ENCODE measurements around the gene PIAS4. TPM values are rescaled to one million over a fixed set of nuclear protein-coding genes. Genes with fewer than 3 reads are reported as not detected.
A peak's percentile ranks its signal among the peaks of the same experiment; 100 is the strongest.

PIAS4 gene
- total and polyA plus RNA-seq, 9 of the 15 experiments (the other 6 are each of a cell fraction or from before 2014, with no cell fraction given) = 0.27 to 34.9 (median 14.4) TPM

- TF ChIP-seq RCOR1 (IDR thresholded peaks at IDR 0.05; ENCODE audit: borderline replicate concordance in 1 of 2, low read depth in 2 of 2, low read length in 2 of 2) (peak in 1 of 2 experiments; percentile 77; a peak in 2 of 4 replicates), ZNF121 (CRISPR knock-in tag; conservative IDR thresholded peaks at IDR 0.05) (no peak), RBFOX2 (IDR thresholded peaks at IDR 0.05; ENCODE audit: low read depth, low read length) (peak; percentile 64), NFIX (CRISPR knock-in tag; IDR thresholded peaks at IDR 0.05; ENCODE audit: low read depth) (no peak), SMARCA5 (IDR thresholded peaks at IDR 0.05) (0 out of 2 replicates have a peak, but pooled peaks have one; percentile 58), LCOR (CRISPR knock-in tag; IDR thresholded peaks at IDR 0.05) (no peak), ZNF707 (CRISPR knock-in tag; conservative IDR thresholded peaks at IDR 0.05) (no peak), NKRF (IDR thresholded peaks at IDR 0.05; ENCODE audit: borderline replicate concordance) (peak; percentile 46; the same call in 1 of the 2 replicates), SRSF9 (IDR thresholded peaks at IDR 0.05; ENCODE audit: borderline replicate concordance, low read depth, low read length) (no peak), ZNF239 (CRISPR knock-in tag; IDR thresholded peaks at IDR 0.05) (no peak), HDAC2 (IDR thresholded peaks at IDR 0.05) (0 out of 2 replicates have a peak, but pooled peaks have one; percentile 30), ZNF740 (CRISPR knock-in tag; IDR thresholded peaks at IDR 0.05) (0 out of 2 replicates have a peak, but pooled peaks have one; percentile 12), ZNF740 (tag; IDR thresholded peaks at IDR 0.05) (no peak), NR0B1 (IDR thresholded peaks at IDR 0.05; ENCODE audit: partially characterized antibody) (no peak), POLR2G (IDR thresholded peaks at IDR 0.05; ENCODE audit: low read depth, low read length) (peak; percentile 62), CTCF (IDR thresholded peaks at IDR 0.05 in 2 of 3, conservative IDR thresholded peaks at IDR 0.05 in 1 of 3; ENCODE audit: insufficient read depth in 2 of 3, low read depth in 1 of 3, low read length in 3 of 3) (0 out of 6 replicates have a peak, but pooled peaks of 1 of the 3 experiments have one; percentile 15), HINFP (tag; conservative IDR thresholded peaks at IDR 0.05; ENCODE audit: low read depth) (no peak), CBX1 (IDR thresholded peaks at IDR 0.05; ENCODE audit: low read depth) (peak; percentile 82)
These were observed 56.0 kb downstream of the PIAS4 start (continued) for GRCh38 chr19:4063369-4064148.
